C4-2B (cell line): ENCODE measurements around the gene AFDN.

Experiments
- ZFX ChIP-seq: fragments of 450-650 bp; IDR thresholded peaks from 2 replicates; pipeline ENCODE4 v1.6.1; 2017
- TF ChIP-seq, protein P1 (sequence below): fragments of 450-650 bp; conservative IDR thresholded peaks from 2 replicates; pipeline ENCODE4 v1.5.1; 2017; ENCODE audit warnings: mild to moderate bottlenecking

DNA sequence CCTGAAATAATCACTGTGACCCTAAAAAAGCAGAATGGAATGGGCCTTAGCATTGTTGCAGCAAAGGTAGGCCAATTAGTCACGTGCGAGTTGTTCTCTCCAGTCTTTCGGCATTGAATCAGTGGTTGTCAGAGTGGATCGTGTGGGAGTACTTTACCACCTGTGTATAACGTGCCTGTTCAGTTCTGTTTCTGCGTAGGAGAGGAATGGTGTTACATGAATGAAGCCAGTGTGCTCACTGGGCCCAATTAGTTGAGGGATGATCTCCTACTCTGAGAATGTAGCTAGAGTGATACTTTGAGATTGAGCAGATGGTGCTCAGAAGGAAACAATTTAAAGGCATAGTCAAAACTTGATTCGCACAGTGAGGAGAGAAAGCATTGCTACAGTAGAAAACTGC lies 98.3 kb downstream of the AFDN start:
- TF ChIP-seq, protein P1, sequence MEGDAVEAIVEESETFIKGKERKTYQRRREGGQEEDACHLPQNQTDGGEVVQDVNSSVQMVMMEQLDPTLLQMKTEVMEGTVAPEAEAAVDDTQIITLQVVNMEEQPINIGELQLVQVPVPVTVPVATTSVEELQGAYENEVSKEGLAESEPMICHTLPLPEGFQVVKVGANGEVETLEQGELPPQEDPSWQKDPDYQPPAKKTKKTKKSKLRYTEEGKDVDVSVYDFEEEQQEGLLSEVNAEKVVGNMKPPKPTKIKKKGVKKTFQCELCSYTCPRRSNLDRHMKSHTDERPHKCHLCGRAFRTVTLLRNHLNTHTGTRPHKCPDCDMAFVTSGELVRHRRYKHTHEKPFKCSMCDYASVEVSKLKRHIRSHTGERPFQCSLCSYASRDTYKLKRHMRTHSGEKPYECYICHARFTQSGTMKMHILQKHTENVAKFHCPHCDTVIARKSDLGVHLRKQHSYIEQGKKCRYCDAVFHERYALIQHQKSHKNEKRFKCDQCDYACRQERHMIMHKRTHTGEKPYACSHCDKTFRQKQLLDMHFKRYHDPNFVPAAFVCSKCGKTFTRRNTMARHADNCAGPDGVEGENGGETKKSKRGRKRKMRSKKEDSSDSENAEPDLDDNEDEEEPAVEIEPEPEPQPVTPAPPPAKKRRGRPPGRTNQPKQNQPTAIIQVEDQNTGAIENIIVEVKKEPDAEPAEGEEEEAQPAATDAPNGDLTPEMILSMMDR = no peak
- no peak for TF ChIP-seq ZFX
